Activated naive CD8-positive, alpha-beta T cell (primary cell): ENCODE measurements around the gene SORBS1.

Experiments used
- H3K27ac Mint-ChIP-seq: one replicate; pipeline ENCODE4 v1.8.0; 2021; ENCODE audit warnings: mixed read lengths
- H3K27me3 Mint-ChIP-seq: one replicate; pipeline ENCODE4 v1.8.0; 2021; ENCODE audit warnings: mixed read lengths
- H3K36me3 Mint-ChIP-seq: one replicate; pipeline ENCODE4 v1.8.0; 2021; ENCODE audit warnings: mixed read lengths
- H3K4me1 Mint-ChIP-seq: one replicate; pipeline ENCODE4 v1.8.0; 2021; ENCODE audit warnings: low read depth, mixed read lengths
- H3K4me3 Mint-ChIP-seq: one replicate; pipeline ENCODE4 v1.8.0; 2021; ENCODE audit warnings: mild to moderate bottlenecking, mixed read lengths
- H3K9me3 Mint-ChIP-seq: one replicate; pipeline ENCODE4 v1.8.0; 2021; ENCODE audit warnings: low read depth, mixed read lengths

The SORBS1 gene

DNA sequence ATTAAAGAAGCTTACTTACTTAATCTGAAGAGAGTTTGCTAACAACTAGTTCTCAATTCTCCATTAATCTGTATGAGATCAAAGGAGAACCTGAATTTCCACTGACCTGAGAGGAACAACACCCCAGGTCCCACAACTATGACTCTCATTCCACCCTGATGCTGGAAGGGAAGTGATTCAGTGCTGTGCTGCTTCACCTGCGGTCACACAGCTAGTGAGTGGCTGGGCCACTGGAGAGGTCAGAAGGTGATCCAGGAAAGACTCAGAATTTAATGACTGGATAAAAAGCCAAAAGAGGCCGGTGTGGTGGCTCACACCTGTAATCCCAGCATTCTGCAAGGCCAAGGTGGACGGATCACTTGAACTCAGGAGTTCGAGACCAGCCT is 23.6 kb downstream of the SORBS1 start:
- no peak overlapping the region for H3K27ac Mint-ChIP-seq
- no peaks in the 10 kb centered on the region for H3K9me3 Mint-ChIP-seq
- H3K36me3 Mint-ChIP-seq, result no peaks in the 10 kb centered on the region
- H3K4me1 Mint-ChIP-seq, result no peaks in the 10 kb centered on the region
- H3K27me3 Mint-ChIP-seq, result no peaks in the 10 kb centered on the region
- no peak overlapping the region for H3K4me3 Mint-ChIP-seq

DNA sequence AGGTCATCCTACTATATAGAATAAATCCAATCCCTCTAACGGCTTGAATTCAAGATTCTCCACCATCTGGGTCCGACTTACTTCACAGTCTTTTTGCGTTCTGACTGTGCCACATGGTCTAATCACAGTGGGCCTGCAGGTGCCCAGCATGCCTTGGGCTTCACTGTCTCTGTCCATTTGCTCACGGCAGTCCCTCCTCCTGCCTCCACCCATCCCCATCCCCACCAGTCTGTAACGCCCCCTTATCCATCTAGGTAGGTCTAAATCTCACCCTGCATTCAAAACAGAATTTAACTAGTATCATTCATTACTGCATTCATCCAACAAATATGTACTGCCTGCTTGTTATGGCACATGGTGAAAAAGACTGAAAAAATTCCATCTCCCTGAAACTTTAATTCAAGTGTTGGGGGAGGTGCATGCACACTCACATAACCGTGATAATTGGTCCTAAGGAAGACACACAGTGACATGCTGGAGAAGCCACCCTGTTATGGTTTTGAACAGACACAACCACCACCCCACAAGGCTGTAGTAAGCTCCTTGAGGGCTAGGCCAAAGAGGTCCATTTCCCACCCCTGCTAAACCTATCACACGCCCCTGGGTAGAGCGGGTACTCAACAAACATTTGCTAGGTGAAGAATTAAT is 24.2 kb downstream of the SORBS1 start:
- H3K9me3 Mint-ChIP-seq, result no peaks in the 10 kb centered on the region
- H3K36me3 Mint-ChIP-seq, result no peaks in the 10 kb centered on the region
- no peak overlapping the region for H3K27ac Mint-ChIP-seq
- no peaks in the 10 kb centered on the region for H3K27me3 Mint-ChIP-seq
- H3K4me1 Mint-ChIP-seq, result no peaks in the 10 kb centered on the region
- H3K4me3 Mint-ChIP-seq, result no peak overlapping the region

DNA sequence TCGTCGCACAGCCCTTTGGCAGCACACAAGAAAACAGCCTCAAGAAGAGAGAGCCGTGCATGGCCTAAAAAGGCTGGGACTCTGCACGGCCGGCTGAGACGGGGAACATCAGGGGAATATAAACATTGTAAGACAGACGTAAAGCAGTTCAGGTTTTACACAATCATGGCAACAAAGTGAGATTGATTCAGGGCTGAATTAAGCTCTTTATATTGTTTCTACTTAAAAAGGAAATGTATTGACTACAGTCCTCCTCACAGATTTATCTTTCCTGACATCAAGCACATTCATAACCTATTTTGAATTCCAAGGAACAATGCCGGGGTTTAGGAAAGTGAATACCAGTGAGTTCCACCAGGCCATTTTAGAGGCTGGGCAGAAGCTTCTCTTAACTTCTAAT is 25.2 kb downstream of the SORBS1 start:
- H3K4me1 Mint-ChIP-seq, result no peaks in the 10 kb centered on the region

DNA sequence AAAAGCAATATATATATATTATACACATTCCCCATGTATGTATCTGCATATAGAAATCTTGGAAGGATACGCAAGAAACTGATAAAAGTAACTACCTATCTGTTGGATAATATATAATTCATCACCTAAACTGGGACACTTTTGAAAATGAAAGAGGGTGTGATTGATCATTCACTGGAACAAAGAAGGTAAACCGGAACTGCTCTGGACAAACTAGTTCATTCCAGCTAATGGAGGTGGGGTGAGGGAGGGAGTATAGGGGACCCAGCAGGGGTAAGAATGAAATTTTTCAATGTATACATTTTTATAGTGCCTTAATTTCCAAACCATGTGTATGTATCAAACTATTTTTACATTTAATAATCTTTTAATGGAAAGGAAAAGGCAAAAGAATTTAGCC is 25.6 kb downstream of the SORBS1 start:
- H3K4me1 Mint-ChIP-seq, result no peaks in the 10 kb centered on the region
- H3K36me3 Mint-ChIP-seq, result no peaks in the 10 kb centered on the region
- no peaks in the 10 kb centered on the region for H3K27me3 Mint-ChIP-seq
- no peaks in the 10 kb centered on the region for H3K9me3 Mint-ChIP-seq
- H3K4me3 Mint-ChIP-seq, result no peak overlapping the region
- H3K27ac Mint-ChIP-seq, result no peak overlapping the region

More for the DNA sequence above, 25.2 kb downstream of the SORBS1 start:
- no peaks in the 10 kb centered on the region for H3K27me3 Mint-ChIP-seq
- H3K36me3 Mint-ChIP-seq, result no peaks in the 10 kb centered on the region
- no peak overlapping the region for H3K4me3 Mint-ChIP-seq
- H3K9me3 Mint-ChIP-seq, result no peaks in the 10 kb centered on the region
- no peak overlapping the region for H3K27ac Mint-ChIP-seq

DNA sequence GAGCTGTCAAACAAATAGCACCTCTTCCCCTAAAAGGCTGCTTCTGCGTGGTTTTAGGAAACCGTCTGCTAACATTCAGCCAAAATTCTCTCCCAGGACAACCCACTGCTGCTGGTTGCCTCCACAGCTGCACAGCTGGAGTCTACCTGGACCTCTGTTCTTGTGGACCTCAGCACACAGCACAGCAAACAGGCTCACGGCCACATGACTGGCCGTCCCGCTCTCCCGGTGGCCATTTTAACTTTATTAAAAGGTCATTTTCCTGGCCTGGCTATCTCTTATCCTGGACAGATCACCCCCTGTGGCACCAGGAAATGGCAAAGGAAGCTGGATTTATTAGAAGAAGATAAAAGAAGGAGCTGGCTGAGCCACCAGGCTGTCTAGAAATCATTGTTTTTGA is 27.6 kb downstream of the SORBS1 start:
- Mint-ChIP-seq H3K9me3 (no peaks in the 10 kb centered on the region), H3K4me3 (no peak overlapping the region)

DNA sequence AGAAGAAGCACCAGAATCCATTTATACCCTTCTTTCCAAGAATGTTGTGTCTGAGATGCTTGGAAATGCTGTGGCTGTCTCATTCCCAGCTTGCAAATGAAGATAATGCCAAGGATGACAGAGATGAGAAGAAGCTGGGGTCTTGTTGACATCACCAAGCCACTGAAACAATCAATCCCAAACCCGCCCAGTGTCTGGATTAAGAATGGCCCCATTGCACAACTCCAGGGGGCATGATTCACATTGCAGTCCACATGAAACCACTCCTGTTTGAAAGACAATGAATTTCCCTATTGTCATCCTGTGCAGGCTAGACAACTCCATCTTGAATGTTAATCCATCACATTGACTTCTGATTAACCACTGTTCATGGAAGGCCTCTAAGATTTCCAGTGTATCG is 28.6 kb downstream of the SORBS1 start:
- H3K36me3 Mint-ChIP-seq, result no peaks in the 10 kb centered on the region
- H3K27ac Mint-ChIP-seq, result no peak overlapping the region
- no peaks in the 10 kb centered on the region for H3K27me3 Mint-ChIP-seq
- no peaks in the 10 kb centered on the region for H3K9me3 Mint-ChIP-seq
- H3K4me3 Mint-ChIP-seq, result no peak overlapping the region
- H3K4me1 Mint-ChIP-seq, result peaks cover 5% of the 10 kb centered on the region

More for the DNA sequence above, 27.6 kb downstream of the SORBS1 start:
- Mint-ChIP-seq H3K36me3 (no peaks in the 10 kb centered on the region), H3K27me3 (no peaks in the 10 kb centered on the region), H3K4me1 (peaks cover 5% of the 10 kb centered on the region), H3K27ac (no peak overlapping the region)

DNA sequence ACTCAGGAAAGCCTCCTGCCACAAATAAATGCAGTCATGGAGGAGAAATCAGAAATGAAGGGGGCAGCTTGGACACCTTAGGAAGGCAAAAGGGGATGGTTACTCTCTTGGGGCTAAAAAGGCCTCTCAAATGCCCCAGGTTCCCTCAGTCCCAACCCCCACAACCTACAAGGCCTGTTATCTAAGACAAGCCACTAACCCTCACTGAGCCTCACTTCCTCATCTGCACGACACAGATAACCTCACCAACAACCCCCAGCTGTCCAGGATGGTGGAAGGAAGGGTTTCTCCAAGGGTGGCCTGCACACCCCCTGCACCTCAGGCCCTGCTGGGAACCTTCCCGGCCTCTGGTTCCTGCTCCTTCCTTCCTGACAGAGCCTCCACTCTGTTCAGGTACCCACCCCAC is 29.2 kb downstream of the SORBS1 start:
- H3K4me1 Mint-ChIP-seq, result peaks cover 5% of the 10 kb centered on the region
- no peaks in the 10 kb centered on the region for H3K27me3 Mint-ChIP-seq
- no peaks in the 10 kb centered on the region for H3K36me3 Mint-ChIP-seq
- no peak overlapping the region for H3K27ac Mint-ChIP-seq
- no peak overlapping the region for H3K4me3 Mint-ChIP-seq
- no peaks in the 10 kb centered on the region for H3K9me3 Mint-ChIP-seq

DNA sequence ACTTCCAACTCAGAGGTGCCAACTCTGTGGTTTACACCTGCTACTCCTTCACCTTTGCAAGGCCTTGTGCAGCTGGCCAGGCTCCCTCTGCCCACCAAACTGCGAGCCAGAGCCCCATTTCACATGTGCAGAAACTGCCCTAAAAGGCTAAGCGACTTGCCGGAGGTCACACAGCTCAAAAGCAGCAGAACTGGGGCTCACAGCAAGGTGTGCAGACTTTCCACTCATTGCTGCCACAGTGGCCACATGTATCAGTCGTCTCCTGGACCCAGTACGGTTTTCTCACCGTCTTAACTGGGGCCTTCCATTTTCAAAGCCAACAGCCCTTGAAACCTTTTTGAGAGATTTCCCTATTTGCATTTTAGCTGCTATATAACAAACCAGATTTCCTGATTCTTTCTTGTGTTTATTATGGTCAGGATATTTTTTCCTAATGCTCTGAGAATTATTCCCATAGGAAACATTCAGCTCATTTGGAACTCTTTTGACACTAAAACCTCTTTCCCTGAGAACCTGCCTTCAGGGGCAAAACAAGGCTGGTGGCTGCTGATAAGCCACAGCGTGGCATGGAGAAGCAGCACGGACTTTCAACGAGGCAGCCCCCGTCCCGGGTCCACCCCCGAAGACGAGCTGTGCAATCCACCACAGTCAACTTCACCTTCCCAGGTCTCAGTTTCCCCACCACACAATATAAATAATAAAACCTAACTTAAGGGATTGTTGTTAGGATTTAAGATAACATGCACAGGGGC is 29.9 kb downstream of the SORBS1 start:
- Mint-ChIP-seq H3K27me3 (no peaks in the 10 kb centered on the region), H3K9me3 (no peaks in the 10 kb centered on the region), H3K27ac (no peak overlapping the region), H3K36me3 (no peaks in the 10 kb centered on the region), H3K4me1 (peaks cover 5% of the 10 kb centered on the region), H3K4me3 (no peak overlapping the region)

DNA sequence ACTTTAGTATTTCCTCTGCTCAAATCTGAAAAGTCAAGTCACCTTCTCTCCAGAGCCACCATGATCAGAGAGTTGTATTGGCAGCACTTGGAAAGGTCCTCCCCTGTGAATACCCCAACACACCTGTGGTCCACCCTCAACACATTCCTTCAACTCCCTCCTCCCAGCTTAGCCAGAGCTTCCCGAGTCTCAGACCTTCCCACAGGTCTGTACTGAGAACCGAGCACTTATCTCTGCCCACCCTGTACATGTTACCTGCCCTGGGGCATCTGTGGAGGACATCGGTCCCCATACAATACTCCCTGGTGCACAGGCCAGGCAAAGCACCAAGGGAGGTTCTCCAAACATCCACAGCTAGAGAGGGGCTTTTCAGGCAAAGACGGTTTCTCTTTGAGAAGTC is 30.6 kb downstream of the SORBS1 start:
- Mint-ChIP-seq H3K27ac (no peak overlapping the region), H3K36me3 (no peaks in the 10 kb centered on the region), H3K4me1 (peaks cover 5% of the 10 kb centered on the region), H3K27me3 (no peaks in the 10 kb centered on the region), H3K4me3 (no peak overlapping the region), H3K9me3 (no peaks in the 10 kb centered on the region)

DNA sequence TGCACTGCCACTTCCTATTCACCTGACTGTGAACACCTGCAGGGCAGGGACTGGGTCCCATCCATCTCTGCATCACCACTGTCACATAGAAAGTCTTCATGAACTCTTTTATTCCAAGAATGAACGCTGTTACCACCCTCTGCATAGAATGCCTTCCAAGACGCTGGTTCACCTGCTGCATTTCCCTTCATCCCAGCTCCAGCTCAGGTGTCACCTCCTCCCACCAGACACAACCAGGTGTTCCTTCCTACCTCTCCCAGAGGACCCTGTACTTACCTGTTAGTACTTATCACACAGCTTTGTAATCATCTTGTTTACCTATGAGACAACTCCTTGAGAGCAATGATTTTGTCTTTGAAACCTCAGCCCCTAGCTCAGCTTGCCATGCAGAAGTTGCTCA is 31.1 kb downstream of the SORBS1 start:
- no peaks in the 10 kb centered on the region for H3K9me3 Mint-ChIP-seq
- no peaks in the 10 kb centered on the region for H3K36me3 Mint-ChIP-seq
- peak overlapping the region; percentile 18 for H3K27ac Mint-ChIP-seq
- H3K27me3 Mint-ChIP-seq, result no peaks in the 10 kb centered on the region
- H3K4me1 Mint-ChIP-seq, result peaks cover 5% of the 10 kb centered on the region
- no peak overlapping the region for H3K4me3 Mint-ChIP-seq

DNA sequence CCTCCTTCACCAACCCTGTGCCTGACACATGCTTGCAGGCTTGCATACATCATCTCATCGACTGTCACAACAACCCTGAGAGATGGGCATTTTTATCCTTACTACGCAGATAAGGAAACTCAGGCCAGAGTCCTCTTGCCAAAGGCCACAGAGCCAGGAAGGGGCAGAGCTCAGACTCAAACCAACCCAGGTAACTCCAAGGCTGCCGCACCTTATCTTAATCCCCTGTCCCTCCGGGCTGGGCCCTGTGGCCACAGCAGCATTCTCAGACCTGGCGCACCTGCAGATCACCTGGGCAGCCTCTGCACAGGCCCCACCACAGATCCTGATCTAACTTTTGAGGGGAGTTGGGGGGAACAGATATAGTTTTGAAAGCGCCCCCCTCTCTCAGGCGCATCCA is 35.1 kb downstream of the SORBS1 start:
- H3K9me3 Mint-ChIP-seq, result no peaks in the 10 kb centered on the region
- H3K4me1 Mint-ChIP-seq, result peaks cover 5% of the 10 kb centered on the region
- no peak overlapping the region for H3K27ac Mint-ChIP-seq
- no peak overlapping the region for H3K4me3 Mint-ChIP-seq
- no peaks in the 10 kb centered on the region for H3K36me3 Mint-ChIP-seq
- no peaks in the 10 kb centered on the region for H3K27me3 Mint-ChIP-seq

DNA sequence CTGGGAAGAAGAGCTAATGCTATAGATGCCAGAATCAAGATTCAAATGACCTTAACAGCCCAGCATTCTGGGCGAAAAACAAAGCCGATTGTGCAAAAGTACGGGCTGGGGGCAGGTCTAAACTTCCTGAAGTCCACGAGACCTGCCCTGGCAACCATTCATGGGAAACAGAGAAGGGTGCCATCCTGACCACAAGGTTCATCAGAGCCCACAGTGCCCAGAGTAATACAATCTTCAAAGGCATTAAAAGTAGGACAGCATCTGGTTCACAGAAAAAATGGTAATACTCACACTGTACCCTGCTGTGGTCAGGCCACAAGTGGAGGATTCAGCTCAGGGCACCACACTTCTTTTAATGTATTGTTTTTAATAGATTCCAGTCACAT is 36.1 kb downstream of the SORBS1 start:
- H3K27ac Mint-ChIP-seq, result no peak overlapping the region
- no peaks in the 10 kb centered on the region for H3K36me3 Mint-ChIP-seq
- H3K4me3 Mint-ChIP-seq, result no peak overlapping the region
- peaks cover 5% of the 10 kb centered on the region for H3K4me1 Mint-ChIP-seq
- H3K9me3 Mint-ChIP-seq, result no peaks in the 10 kb centered on the region
- H3K27me3 Mint-ChIP-seq, result no peaks in the 10 kb centered on the region

DNA sequence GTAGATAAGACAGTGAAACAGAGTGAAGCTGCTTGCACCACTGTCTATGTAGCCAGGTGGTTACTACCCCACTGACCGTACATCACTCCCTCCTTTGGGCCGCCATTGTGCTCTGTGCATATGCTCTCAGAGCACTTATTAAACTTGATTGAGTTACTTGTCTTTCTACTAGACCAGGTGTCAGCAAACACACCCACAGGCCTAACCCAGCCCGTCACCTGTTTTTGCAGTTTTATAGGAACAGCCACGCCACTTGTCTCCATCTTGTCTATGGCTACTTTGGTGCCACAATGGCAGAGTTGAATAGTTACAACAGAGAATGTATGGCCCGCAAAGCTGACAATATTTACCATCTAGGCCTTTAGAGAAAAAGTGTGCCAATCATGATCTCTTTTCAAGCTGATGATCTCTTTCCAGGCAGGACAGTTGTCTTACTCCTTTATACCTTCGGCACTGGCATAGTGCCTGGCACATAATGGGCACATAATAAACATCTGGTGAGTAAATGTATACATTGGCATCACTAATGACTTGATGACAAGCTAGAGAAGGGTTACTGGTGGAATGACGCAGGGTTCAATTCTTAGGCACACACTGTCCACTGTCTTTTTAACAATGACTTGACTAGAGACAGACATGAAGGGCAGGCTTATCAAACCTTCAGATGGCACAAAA is 36.7 kb downstream of the SORBS1 start:
- no peak overlapping the region for H3K27ac Mint-ChIP-seq
- no peaks in the 10 kb centered on the region for H3K36me3 Mint-ChIP-seq
- H3K4me1 Mint-ChIP-seq, result peaks cover 5% of the 10 kb centered on the region
- no peaks in the 10 kb centered on the region for H3K9me3 Mint-ChIP-seq
- no peak overlapping the region for H3K4me3 Mint-ChIP-seq
- no peaks in the 10 kb centered on the region for H3K27me3 Mint-ChIP-seq

DNA sequence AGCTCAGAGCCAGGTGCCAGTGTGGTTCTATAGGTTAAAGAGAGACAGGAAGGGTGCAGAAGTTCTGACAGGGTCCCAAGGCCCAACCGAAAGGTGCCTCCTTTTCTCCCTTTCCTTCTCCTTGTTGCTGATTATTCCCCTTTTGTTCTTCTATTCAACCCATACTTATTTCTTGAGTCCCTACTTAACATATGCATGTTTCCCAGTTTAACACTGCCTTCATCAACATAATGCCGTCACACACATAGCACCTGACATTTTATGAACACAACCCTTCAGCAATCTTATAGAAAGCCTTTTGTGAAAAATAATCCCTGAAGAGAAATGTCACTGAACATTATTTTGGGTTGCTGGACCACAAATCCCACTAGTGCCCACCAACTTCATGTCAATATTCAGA is 39.1 kb downstream of the SORBS1 start:
- H3K4me1 Mint-ChIP-seq, result no peaks in the 10 kb centered on the region
- H3K9me3 Mint-ChIP-seq, result no peaks in the 10 kb centered on the region
- H3K27me3 Mint-ChIP-seq, result no peaks in the 10 kb centered on the region
- H3K27ac Mint-ChIP-seq, result no peak overlapping the region
- no peaks in the 10 kb centered on the region for H3K36me3 Mint-ChIP-seq
- H3K4me3 Mint-ChIP-seq, result no peak overlapping the region

DNA sequence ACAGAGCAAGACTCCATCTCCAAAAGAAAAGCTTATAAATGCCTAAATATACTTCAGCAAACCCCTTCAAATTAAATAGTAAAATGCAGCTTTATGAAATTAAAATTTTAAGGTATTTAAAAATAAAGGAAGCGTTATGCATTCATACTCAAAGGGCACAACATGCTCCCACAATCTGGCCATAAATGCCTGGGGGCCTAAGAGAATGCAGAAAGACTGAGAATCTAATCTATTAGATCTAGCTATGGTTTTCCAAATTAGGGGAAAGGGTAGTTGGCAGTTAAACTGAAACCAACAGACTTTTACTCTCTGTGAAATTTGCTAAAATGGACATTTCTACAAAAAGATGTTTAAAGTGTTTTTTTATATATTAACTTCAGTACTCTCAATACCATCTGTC is 40.6 kb downstream of the SORBS1 start:
- no peaks in the 10 kb centered on the region for H3K27me3 Mint-ChIP-seq
- no peaks in the 10 kb centered on the region for H3K36me3 Mint-ChIP-seq
- H3K4me1 Mint-ChIP-seq, result no peaks in the 10 kb centered on the region
- no peaks in the 10 kb centered on the region for H3K9me3 Mint-ChIP-seq
- no peak overlapping the region for H3K27ac Mint-ChIP-seq
- no peak overlapping the region for H3K4me3 Mint-ChIP-seq
